ENCODE results near the gene NR1H3.

- TF ChIP-seq RAD21 (IDR thresholded peaks at IDR 0.05; ENCODE audit: low read depth): no peak
- no peak for TF ChIP-seq MAX (IDR thresholded peaks at IDR 0.05)
- no peak for TF ChIP-seq USF1 (IDR thresholded peaks at IDR 0.05)
- TF ChIP-seq REST (IDR thresholded peaks at IDR 0.05; ENCODE audit: low read depth): no peak
- no peak for TF ChIP-seq YY1 (IDR thresholded peaks at IDR 0.05; ENCODE audit: low read depth)
- TF ChIP-seq FOXM1 (IDR thresholded peaks at IDR 0.05; ENCODE audit: borderline replicate concordance, low read depth): no peak
- no peak for TF ChIP-seq EP300 (IDR thresholded peaks at IDR 0.05; ENCODE audit: borderline replicate concordance)
Measured at GRCh38 chr11:47247502-47247901, 10.3 kb upstream of the NR1H3 start.
